Loucy (cell line): ENCODE data around the gene ELF3.

Experiments
- H2AFZ ChIP-seq: fragments of 200-600 bp; sonication (generic); 2 replicates; pipeline ENCODE4 v1.6.0; 2016; ENCODE audit warnings: antibody characterized with exemption, mild to moderate bottlenecking, low read length, moderate library complexity
- H3F3A ChIP-seq: fragments of 200-600 bp; 2 replicates; pipeline ENCODE4 v1.6.0; 2016; ENCODE audit warnings: antibody characterized with exemption, low read depth, mild to moderate bottlenecking
- H3K27me3 ChIP-seq: fragments of 200-600 bp; sonication (generic); 2 replicates; pipeline ENCODE4 v1.6.1; 2014; ENCODE audit warnings: low read length, mild to moderate bottlenecking; ENCODE audit not compliant: insufficient read depth, poor library complexity, severe bottlenecking
- H3K36me3 ChIP-seq: fragments of 200-600 bp; sonication (generic); 2 replicates; pipeline ENCODE4 v1.6.1; 2016; ENCODE audit warnings: low read length; ENCODE audit not compliant: insufficient read depth
- H3K4me1 ChIP-seq: fragments of 200-600 bp; sonication (generic); 2 replicates; pipeline ENCODE4 v1.5.1; 2014; ENCODE audit warnings: low read length, mild to moderate bottlenecking; ENCODE audit not compliant: insufficient read depth, poor library complexity, severe bottlenecking
- H3K4me2 ChIP-seq: fragments of 200-600 bp; sonication (generic); 2 replicates; pipeline ENCODE4 v1.6.0; 2014; ENCODE audit warnings: antibody characterized with exemption, low read length, low read depth, mild to moderate bottlenecking; ENCODE audit not compliant: poor library complexity, severe bottlenecking
- H3K4me3 ChIP-seq: fragments of 200-600 bp; sonication (generic); 2 replicates; pipeline ENCODE4 v1.5.1; 2014; ENCODE audit warnings: low read length, mild to moderate bottlenecking, mixed read lengths; ENCODE audit not compliant: poor library complexity, severe bottlenecking
- H3K79me2 ChIP-seq: fragments of 200-600 bp; sonication (generic); 2 replicates; pipeline ENCODE4 v1.6.1; 2014; ENCODE audit warnings: low read length; ENCODE audit not compliant: insufficient read depth
- H3K9ac ChIP-seq: fragments of 200-600 bp; sonication (generic); 2 replicates; pipeline ENCODE4 v1.6.0; 2014; ENCODE audit warnings: mild to moderate bottlenecking, low read depth, low read length, moderate library complexity; ENCODE audit not compliant: poor library complexity, severe bottlenecking
- H3K9me2 ChIP-seq: fragments of 200-600 bp; sonication (generic); replicated peaks from 2 replicates; pipeline ENCODE4 v1.6.1; 2016; ENCODE audit warnings: low read depth, low read length, mixed read lengths
- H3K9me3 ChIP-seq: fragments of 200-600 bp; sonication (generic); 2 replicates; pipeline ENCODE4 v1.6.1; 2014; ENCODE audit warnings: mild to moderate bottlenecking, antibody characterized with exemption, low read length, low read depth; ENCODE audit not compliant: insufficient read depth
- H4K20me1 ChIP-seq: fragments of 200-600 bp; sonication (generic); 2 replicates; pipeline ENCODE4 v1.6.0; 2014; ENCODE audit warnings: antibody characterized with exemption, low read length, mild to moderate bottlenecking; ENCODE audit not compliant: insufficient read depth, poor library complexity, severe bottlenecking
- CTCF ChIP-seq: fragments of 200-600 bp; sonication (generic); conservative IDR thresholded peaks from 2 replicates; pipeline ENCODE4 v1.5.1; 2014; ENCODE audit warnings: mild to moderate bottlenecking, antibody characterized with exemption, low read length
- EZH2phosphoT487 ChIP-seq: fragments of 200-600 bp; IDR thresholded peaks from 2 replicates; pipeline ENCODE4 v1.6.1; 2018; ENCODE audit warnings: antibody characterized with exemption, mild to moderate bottlenecking, moderate library complexity, borderline replicate concordance

ELF3 gene

GRCh38 chr1:202014915-202015661, 4.7 kb downstream of the ELF3 start:
- no peak overlapping the region for H3K4me2 ChIP-seq
- H4K20me1 ChIP-seq: no peaks in the 10 kb centered on the region
- H3K9me2 ChIP-seq: no peaks in the 10 kb centered on the region
- H3F3A ChIP-seq: no peaks in the 10 kb centered on the region
- no peaks in the 10 kb centered on the region for H3K4me1 ChIP-seq
- no peak overlapping the region for H3K4me3 ChIP-seq
- no peak overlapping the region for H2AFZ ChIP-seq
- TF ChIP-seq EZH2phosphoT487 (no peak), CTCF (no peak)
- H3K79me2 ChIP-seq: no peaks in the 10 kb centered on the region
- no peaks in the 10 kb centered on the region for H3K9me3 ChIP-seq
- H3K9ac ChIP-seq: no peak overlapping the region
- no peaks in the 10 kb centered on the region for H3K27me3 ChIP-seq
- no peaks in the 10 kb centered on the region for H3K36me3 ChIP-seq

- H3K27me3 ChIP-seq: no peaks in the 10 kb centered on the region
- H3K79me2 ChIP-seq: no peaks in the 10 kb centered on the region
- no peaks in the 10 kb centered on the region for H3K4me1 ChIP-seq
- H3K9ac ChIP-seq: no peak overlapping the region
- no peak overlapping the region for H2AFZ ChIP-seq
- no peaks in the 10 kb centered on the region for H3K9me2 ChIP-seq
- H3K36me3 ChIP-seq: no peaks in the 10 kb centered on the region
- TF ChIP-seq CTCF (no peak), EZH2phosphoT487 (no peak)
- H3K9me3 ChIP-seq: no peaks in the 10 kb centered on the region
- no peaks in the 10 kb centered on the region for H3F3A ChIP-seq
- no peak overlapping the region for H3K4me3 ChIP-seq
- H4K20me1 ChIP-seq: no peaks in the 10 kb centered on the region
- H3K4me2 ChIP-seq: no peak overlapping the region
These were observed 5.2 kb downstream of the ELF3 start for GRCh38 chr1:202015662-202015937.

- no peak overlapping the region for H3K4me3 ChIP-seq
- no peaks in the 10 kb centered on the region for H3K9me3 ChIP-seq
- H3F3A ChIP-seq: no peaks in the 10 kb centered on the region
- H3K4me1 ChIP-seq: no peaks in the 10 kb centered on the region
- H4K20me1 ChIP-seq: no peaks in the 10 kb centered on the region
- H3K9ac ChIP-seq: no peak overlapping the region
- no peak for TF ChIP-seq EZH2phosphoT487
- no peak overlapping the region for H2AFZ ChIP-seq
- no peaks in the 10 kb centered on the region for H3K27me3 ChIP-seq
- H3K4me2 ChIP-seq: no peak overlapping the region
- H3K36me3 ChIP-seq: no peaks in the 10 kb centered on the region
- no peaks in the 10 kb centered on the region for H3K9me2 ChIP-seq
- no peaks in the 10 kb centered on the region for H3K79me2 ChIP-seq
These were observed 5.8 kb downstream of the ELF3 start for GRCh38 chr1:202016022-202016810.
